Femur (tissue), 1 donor: ENCODE data around the gene EDEM1.
"Not testable (repeated sequence)": the region's sequence is repeated elsewhere in the genome, so short reads cannot be mapped to it uniquely, and the experiment has no call there.

Source experiments
- DNase-seq: peaks from one replicate; pipeline ENCODE4 v3.0.0-alpha.2; 2017

EDEM1 gene

DNA sequence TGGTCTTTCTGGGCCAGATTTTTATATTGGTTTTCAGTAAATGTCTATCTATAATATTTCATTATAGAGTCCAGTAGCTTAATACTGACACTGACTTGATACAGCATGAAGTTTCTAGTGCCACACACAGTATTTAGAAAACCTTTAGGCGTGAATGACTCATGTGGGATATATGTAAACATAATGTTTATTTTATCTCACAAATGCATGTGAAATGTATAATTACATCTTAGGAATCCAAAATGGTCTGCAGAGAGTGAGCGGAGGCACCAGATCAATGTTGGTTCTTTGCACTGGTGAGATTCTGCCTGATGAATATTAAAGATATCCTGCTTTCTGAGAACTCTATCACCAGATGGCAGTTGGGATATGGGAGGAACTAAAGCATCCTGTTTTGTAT, 8.5 kb upstream of the EDEM1 start:
- DNase-seq, result not testable (repeated sequence)

DNA sequence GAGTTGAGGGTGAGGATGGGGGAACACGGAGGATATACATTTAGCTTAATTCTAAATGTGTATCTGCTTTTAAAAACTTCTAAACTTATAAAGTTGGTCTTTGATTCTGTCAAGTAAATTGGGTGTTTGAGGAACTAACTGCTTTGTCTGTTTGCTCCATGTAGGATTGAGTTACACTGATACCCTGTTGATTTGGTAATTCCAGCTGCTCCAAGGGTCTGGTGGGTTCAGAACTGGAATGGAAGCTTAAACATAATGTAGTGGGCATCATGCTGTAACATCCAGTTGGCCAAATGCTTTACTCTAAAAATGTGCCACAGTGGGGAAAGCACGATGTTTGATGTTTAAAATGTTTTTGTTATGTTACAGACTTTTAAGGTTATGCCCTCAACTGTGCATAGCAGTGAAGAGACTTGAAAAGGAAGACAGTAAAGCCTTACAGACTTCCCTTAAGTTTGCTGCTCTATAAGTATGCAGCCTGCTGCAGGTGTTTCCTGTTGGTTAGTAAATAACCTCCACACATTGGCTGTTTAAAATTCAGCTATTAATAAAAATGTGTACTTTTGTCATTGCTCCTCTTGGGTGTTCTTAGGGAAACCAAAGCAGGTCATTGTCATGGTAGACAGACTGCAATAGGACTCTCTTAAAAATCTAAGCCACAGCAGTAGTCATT, 5.9 kb upstream of the EDEM1 start:
- no peak for DNase-seq

DNA sequence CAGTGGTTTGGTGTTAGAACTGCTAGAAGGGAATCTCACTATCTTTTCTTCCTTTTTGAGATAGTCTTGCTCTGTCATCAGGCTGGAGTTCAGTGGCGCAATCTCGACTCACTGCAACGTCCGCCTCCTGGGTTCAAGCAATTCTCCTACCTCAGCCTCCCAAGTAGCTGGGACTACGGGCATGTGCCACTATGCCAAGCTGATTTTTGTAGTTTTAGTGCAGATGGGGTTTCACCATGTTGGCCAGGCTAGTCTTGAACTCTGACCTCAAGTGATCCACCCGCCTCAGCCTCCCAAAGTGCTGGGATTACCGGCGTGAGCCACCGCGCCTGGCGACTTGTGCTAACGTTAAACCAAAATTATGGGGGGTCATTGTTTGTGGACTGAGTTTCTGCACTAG, 3.8 kb upstream of the EDEM1 start:
- not testable (repeated sequence) for DNase-seq

DNA sequence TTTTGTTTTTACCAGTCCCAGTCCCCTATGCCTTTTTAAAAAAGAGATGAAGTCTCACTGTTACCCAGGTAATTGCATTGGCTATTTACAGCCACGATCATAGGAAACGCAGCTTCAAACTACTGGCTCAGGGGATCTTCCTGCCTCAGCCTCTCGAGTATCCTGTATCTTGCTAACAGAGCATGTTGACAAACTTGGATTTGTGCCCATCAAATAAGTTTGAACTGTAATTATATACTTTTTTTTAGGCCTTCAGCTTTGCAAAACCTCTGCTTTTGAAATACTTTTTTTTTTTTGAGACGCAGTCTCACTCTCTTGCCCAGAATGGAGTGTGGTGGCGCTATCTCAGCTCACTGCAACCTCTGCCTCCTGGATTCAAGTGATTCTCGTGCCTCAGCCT, 3.0 kb upstream of the EDEM1 start:
- no peak for DNase-seq

DNA sequence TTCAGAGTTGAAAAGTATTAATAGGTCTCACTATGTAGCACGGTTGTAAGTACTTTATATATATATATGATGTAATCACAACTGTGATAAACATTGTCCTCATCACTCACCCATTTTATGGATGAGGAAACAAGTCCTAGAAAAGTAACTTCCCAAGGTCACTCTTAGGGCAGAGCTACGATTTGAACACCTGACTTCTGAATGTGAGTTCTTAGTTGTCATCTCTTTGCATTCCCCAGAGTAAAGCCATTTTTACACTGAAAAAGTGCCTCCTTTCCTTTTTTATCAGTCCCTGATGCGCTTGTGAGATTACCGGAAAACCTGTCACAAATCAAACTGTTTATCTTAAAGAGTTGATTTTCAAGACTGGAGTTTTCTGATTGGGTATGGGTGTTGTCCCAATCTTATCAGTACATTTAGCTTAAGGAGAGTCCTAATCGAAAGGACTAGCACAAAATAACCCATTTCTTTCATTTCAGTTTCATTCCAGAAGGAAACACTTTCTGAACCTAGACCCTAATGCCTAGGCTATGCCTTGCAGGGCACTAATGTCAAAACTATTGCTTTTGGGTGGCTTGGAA, 2.3 kb upstream of the EDEM1 start:
- no peak for DNase-seq

DNA sequence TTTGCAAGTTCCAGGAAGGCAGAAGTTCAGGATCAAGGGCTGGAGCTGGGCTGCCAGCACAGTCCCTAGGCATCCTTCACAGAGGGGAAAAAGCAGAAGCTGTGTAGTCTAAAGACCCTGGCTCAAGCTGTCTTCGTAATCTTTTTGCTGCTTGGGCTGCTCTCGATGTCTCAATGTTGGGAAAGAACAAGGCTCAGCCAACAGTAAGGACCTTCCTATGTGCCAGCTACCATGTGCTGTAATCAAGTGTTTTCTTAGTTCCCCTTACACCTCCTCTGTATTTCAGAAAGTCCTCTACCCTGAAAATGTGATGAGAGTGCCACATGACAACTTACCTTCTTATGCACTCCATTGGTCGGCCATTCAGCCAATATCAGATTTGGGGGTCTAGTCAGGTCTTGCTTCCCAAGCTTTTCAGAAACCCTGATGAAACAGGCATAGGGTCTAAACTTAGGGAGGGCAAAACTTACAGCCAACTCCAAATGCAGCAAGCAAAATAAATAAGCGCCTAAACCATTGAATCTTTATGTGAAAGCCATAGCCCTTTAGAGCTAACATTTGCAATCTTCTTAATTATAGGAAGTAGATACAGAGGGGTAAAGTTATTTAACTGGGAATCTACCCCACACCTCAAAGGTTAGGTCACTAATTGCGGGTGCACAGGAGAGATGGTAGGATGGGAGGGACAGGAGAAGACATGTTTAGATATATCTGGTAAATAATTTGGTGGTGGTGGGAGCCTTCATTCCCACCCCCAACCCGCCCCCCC, 1.2 kb upstream of the EDEM1 start:
- DNase-seq, result peak; percentile 42

DNA sequence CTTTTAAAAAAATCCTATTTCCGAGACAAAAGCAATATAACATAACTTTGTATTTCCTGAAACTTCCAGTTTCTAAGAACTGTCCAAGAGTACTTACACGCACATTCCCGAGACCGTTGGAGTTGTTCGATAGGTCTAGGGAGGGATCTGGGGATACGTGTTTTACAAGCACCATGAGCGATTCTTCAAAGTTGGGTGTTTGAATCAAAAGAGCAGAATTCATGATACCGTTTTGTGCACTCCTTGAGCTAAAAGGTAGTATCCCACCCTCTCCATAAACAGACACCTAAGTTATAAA, 700 bp upstream of the EDEM1 start:
- DNase-seq, result no peak

DNA sequence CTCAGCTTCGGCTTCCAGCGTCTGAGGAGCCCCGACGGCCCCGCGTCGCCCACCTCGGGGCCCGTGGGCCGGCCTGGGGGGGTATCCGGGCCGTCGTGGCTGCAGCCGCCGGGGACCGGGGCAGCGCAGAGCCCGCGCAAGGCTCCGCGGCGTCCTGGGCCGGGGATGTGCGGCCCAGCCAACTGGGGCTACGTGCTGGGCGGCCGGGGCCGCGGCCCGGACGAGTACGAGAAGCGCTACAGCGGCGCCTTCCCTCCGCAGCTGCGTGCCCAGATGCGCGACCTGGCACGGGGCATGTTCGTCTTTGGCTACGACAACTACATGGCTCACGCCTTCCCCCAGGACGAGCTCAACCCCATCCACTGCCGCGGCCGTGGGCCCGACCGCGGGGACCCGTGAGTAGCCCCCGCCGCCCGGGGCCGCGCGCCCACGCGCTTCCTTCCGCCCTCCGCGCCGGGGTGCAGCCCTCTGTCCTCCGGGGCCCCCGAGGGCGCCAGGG, 462 bp downstream of the EDEM1 start:
- DNase-seq, result peak; percentile 51

DNA sequence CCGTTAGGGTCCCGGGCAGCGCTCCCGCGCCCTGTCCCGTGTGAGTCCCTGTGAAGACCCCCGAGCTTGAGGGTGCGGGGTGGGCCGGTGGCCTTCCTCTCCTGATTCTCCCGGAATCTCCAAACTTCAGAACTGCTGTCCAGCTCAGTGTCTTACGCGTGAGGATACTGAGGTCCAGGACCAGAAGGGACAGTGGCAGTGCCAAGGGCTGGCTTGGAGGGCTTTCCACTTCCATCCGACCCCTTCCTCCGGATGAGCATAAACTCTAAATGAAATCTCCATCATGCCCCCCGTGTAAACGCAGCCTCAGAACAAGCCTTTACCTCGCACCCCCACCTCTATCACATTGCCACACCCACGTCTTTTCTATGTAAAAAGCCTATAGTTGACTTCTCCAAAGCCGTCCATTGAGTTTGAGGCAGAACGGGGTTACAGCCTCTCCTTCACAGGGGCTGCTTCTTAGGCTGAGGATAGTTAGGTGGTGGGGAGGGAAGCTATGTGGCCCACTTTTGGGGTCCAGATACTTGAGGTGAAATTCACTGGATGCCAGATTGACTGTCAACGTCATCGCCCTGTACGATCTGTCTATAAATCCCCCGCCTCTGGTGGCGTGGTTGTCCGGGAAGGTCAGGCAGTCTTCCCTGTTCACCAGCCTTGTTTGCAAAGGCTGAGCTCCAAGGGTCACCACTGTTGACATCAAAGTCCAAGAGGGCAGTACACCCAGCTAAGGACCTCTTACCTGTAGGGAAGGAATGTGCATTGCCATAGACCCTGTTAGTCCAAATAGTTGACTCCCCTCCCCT, 1.1 kb downstream of the EDEM1 start:
- DNase-seq, result peak; percentile 35

DNA sequence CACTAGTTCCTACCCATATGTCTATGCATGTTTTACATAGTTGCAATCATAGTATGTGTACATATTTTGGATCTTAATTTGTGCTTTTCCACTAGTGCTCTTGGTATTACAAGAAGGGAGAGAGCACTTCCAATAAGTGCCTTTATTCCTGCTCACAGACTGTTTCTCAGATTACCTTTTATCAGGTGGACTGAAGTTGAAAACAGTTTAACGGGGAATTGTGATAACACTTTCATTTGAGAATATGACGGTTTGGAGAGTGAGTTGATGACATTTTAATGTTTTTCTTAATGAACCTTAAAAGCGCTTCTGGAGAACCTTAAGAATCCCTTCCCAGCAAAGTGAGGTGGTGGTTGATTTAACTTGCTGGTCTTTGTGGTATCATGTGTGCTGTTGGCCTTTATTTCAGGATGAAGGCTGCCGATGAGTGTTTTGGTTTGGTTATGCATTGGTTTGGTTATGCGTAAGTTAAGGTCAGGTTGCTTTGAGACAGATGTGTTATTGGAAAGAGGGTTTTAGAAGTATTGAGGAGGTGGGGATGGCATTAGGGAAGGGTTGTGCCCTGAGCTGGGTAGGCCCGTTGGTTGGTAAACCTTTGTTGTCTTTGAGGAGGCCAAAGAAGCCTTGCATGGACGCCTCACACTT, 2.8 kb downstream of the EDEM1 start:
- DNase-seq, result no peak

DNA sequence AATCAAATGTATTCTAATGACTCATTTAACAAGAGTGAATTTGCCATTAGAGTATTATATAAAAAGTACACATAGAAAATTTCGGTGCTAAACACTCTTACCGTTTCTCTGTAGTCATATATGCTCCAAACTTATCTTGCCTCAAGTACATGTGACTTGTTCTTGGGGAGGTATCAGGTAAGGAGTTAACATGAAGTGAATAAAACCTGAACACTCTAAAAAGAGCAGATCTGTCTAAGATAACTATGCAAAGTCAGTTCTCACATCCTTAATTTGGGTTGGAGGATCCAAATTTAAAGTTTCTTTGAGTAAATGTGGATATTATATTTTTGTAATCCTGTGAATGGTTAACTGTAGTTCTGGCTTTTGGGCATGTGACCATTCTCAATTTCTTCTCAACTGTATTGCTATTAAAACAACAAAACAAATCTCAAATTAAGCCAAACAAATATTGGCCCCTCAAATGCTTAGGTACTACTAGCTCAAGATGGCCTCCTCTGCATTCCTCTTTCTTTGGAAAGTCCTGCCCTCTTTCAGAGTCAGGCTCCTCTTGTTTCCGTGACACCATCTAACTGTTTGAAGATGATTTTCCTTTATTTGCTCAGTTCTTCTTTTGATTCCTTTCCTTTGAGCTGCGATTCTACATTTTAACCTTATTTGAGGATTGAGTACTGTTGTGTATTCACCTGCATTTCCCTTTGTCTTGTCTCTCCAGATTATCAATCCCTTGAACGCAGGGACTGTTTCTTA, 4.2 kb downstream of the EDEM1 start:
- DNase-seq, result no peak

DNA sequence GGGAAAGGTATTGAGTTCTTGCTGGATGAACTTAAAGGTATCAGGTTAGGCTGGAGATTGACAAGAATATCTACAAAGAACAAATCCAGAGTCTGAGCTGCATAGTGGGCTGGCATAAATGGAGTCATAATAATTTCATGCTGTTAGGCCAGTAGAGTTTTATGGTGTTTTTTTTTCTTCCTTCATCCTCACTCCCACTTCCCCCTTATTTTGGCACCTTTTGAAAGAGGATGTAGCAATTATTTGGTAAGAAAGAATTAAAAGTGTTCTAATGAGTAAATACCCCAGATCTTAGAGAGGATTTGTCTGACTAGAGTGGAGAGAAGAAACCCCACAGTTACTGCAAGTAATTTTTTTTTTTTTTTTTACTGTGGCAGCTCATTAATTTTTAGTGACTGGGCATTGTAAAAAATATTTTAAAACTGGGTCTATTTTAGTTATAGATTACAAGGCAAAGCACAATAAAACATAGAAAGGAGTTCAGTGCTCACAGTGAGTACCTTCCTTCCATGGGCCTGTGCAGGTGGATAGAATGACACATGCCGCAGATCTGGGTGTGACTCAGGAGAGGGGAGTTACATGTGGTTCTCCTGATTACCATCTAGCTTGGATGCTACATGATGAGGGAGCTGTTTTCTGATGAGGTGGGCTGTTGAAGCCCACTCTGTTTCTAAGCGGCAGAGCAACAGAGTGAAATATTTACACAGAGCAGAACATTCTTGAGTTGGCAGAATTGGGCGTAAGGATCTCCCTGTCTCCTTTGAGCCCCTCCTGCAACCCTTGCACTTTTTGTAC, 5.3 kb downstream of the EDEM1 start:
- DNase-seq, result no peak

DNA sequence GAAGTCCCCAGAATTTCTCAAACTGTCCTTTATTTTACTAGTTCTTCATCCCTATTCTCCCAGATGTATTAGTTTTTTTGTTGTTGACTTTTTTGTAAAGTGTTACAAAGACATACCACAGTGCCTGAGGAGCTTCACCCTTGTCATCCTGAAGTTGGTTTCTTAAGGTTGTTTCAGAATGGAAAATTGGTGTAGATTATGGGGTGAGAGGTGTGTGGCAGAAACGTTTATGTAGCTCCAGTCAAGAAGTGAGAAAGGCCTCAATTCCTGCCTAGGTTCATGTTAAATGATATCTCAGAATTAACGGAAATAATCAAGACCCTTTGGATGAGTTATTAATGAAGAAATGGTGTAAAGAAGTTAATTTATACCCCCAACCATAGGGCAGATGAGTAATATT, 6.8 kb downstream of the EDEM1 start:
- no peak for DNase-seq

DNA sequence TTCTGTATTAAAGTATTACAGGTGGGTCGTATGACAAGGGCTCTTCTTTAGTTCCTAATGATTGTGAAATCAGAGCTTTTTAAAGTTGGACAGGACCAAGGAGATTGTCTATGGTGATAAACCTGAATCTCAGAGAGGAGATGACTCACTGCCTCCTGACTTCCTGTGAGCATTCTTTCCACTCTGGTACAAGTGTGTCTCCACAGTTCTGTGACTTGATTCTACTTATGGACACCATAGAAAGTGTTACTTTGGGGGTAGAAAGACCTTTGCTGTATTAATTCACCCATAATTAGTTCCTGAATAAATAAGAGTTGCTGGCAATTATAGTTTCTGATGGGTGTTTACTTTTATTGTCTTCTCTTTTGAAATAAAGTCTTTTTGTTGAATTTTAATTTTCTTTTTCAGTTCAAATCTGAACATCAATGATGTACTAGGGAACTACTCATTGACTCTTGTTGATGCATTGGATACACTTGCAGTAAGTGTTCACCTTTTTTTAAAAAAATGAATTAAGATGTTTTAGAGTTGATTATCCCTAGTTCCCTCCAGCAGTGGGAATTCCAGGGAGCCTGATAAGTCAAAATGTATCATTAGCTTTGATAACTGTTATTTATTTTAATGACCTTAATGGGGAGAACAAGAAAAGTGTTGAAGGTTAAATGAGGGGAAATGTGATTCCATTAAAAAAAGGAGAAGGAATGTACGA, 7.4 kb downstream of the EDEM1 start:
- no peak for DNase-seq

DNA sequence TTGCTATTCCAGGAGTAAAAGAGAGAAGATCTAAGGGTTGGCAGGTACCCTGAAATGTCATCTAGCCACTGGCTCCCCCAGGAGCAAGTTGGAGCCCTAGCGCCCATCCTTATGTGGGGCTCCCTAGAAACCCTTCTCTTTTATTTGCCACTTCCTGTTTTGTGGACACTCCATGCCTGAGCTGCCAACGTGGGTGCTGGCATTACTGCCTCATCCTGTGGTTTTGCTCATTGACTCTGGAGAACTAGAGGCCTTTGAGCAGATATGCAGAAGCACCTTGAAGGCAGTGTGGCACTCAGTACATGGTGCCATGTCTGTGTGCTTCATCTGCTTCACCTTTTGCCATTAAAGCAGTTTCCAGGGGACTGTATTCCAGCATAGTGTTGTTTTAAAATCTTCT, 8.1 kb downstream of the EDEM1 start:
- peak; percentile 30 for DNase-seq

DNA sequence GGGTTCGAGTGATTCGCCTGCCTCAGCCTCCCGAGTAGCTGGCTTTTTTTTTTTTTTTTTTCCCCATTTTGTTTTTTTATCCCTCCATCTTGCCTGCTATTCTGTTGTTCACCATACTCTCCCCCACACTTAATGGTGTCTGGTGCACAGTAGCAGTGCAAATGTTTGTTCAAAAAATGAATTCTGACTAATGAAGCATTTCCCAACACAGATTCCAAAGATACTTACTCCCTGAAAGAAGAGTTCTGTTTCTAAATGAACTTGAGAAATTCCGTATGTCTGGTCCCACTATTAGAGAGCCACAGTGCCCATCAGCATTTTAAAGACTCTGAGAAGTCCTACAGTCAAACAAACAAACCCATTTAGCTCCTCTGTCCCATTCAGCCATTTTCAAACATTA, 9.5 kb downstream of the EDEM1 start:
- DNase-seq, result no peak

DNA sequence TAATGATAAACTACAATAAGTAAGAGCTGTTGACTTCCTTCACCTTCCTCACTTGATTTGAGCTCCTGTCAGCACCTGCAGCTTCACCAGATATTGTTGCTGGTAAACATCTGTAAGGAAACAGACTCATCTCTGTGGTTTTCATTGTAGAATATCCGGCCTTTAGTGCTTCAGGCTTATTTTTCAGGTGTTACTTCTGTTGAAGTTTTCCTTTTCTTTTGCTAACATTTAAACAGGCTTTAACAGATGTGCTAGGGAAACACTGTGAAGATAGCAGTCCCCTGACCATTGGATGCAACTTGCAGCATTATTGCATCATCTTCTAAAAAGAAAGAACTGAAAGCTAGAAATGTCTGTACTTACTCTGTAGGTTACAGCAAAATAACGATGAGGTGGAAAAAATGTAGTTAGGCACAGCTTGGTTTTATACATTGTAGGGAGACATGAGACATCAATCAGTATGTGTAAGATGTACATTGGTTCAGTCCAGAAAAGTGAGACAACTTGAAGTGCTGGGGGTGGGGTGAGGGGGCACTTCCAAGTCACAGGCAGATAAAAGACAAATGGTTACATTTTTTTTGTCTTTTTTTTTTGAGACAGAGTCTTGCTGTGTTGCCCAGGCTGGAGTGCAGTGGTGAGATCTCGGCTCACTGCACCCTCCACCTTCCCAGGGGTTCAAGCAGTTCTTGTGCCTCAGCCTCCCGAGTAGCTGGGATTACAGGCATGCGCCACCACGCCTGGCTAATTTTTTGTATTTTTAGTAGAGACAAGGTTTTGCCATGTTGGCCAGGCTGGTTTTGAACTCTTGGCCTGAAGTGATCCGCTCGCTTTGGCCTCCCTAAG, 10.2 kb downstream of the EDEM1 start:
- no peak for DNase-seq

DNA sequence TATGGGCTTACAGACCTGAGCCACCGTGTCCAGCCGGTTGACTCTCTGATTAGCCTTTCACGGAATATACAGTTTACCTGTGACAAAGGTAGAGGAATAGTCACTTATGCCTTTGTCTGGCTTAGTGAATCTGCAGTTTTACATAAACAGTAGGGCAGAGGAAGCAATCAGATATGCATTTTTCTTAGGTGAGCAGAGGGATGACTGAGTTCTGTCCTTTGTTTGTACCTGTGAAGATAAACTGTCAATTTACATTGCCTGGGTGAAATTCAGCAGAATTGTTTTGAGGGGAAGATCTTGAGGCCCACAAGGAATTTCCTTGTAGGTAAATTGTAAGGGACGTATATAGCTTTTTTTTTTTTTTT, 10.8 kb downstream of the EDEM1 start:
- no peak for DNase-seq

DNA sequence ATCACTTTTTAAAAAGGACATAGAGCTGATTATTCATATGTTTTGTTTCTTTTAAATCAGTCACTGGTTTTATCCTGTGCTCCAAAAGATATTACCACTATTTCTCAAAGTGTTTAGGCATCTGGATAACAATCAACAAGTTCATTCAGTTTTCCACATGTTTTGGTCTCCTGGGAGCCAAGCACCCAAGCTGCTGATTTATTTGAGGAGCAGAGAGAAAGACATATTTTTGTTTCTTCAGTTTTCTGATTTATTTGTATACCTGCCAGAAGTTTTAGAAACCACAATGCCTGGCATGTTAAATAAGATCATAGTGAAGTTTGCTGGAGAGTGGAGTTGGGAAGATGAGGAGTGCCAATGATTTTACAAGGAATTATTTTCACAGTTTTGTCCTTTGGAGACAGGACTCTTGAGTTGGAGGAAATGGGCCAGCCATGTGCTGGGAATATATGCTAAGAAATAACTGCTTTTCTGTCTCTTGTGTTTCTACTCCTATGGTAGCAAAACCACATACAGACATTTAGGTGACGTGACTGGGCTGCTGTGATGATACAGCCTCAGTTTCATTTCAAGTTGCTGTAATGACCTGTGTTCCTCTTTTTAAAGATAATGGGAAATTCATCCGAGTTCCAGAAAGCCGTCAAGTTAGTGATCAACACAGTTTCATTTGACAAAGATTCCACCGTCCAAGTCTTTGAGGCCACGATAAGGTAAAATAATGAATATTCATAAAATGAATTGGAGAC, 11.7 kb downstream of the EDEM1 start:
- no peak for DNase-seq
